ENCODE measurements around the gene HOXB6.

DNA sequence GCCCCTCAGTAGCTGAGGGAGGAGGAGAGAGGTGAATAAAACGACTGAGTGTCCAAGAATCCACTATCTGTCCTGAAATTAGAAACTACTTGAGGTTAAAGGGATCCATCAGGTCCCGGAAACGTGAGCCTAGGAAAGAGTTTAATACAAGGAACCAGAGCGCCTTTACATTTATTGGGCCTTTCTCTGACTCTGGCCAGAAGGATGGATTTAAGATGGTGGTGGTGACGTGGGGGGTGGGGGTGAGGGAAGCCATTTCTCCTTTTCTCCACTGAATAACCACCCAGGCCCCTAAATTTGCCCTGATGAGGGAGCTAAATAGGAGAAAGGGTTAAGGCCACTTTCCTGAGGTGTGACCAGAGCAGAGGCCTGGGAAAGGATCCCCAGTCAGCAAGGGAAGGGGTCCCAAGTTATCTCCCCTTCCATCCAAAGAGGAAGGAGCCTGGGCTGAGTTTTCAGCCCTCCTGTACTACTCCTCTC lies 22.4 kb upstream of the HOXB6 start:
- TF ChIP-seq CTCF (IDR thresholded peaks at IDR 0.05) (no peak), POLR2A (IDR thresholded peaks at IDR 0.05) (no peak)
